Common myeloid progenitor, CD34-positive (primary cell): ENCODE data around the gene SLC4A7.

ENCODE experiments used
- CTCF ChIA-PET: fragments of 350-600 bp; sonication (Branson Sonifier 250); formaldehyde crosslinking; loops from one replicate; lab custom pipeline; 2021; ENCODE audit warnings: antibody characterized with exemption; lab: Charles Lee
- POLR2A ChIA-PET: fragments of 350-600 bp; sonication (Branson Sonifier 250); formaldehyde crosslinking; loops from one replicate; lab custom pipeline; 2021; ENCODE audit warnings: antibody characterized with exemption; lab: Charles Lee
- DNase-seq, 3 donors: peaks; one replicate each; pipeline versions ENCODE4 v3.0.0 to v3.0.0-alpha.2; 2013
- H3K27ac ChIP-seq, 2 experiments: 1 replicate in 1 of 2; 2 replicates in 1 of 2; pipeline ENCODE4 v1.7.0; 2013; ENCODE audit warnings: inconsistent platforms in 2 of 2, low read length in 2 of 2, mild to moderate bottlenecking in 2 of 2, low read depth in 1 of 2, moderate library complexity in 1 of 2; ENCODE audit not compliant: severe bottlenecking in 2 of 2, insufficient read depth in 1 of 2, poor library complexity in 1 of 2
- H3K27me3 ChIP-seq, 5 experiments: replicated peaks in 2 of 5; 1 replicate in 3 of 5; 2 replicates in 2 of 5; pipeline versions ENCODE4 v1.6.1 to v1.7.0; 2013; ENCODE audit warnings: low read length in 4 of 5, mild to moderate bottlenecking in 2 of 5, moderate library complexity in 2 of 5, inconsistent platforms in 1 of 5; ENCODE audit not compliant: insufficient read depth in 5 of 5, control insufficient read depth in 4 of 5
- H3K36me3 ChIP-seq, 4 experiments: 1 replicate in 2 of 4; 2 replicates in 2 of 4; pipeline versions ENCODE4 v1.6.1 to v1.7.0; 2013; ENCODE audit warnings: low read length in 3 of 4, control low read depth in 1 of 4, mild to moderate bottlenecking in 1 of 4; ENCODE audit not compliant: control insufficient read depth in 4 of 4, insufficient read depth in 4 of 4
- H3K4me1 ChIP-seq, 4 experiments: 1 replicate in 3 of 4; 2 replicates in 1 of 4; pipeline versions ENCODE4 v1.6.1 to v1.7.1; 2013; ENCODE audit warnings: low read length in 3 of 4, mild to moderate bottlenecking in 3 of 4, control low read depth in 1 of 4, inconsistent platforms in 1 of 4, moderate library complexity in 1 of 4; ENCODE audit not compliant: control insufficient read depth in 4 of 4, insufficient read depth in 4 of 4; ENCODE audit errors: control extremely low read depth in 1 of 4
- H3K4me3 ChIP-seq, 7 experiments: 1 replicate in 4 of 7; 2 replicates in 3 of 7; pipeline versions ENCODE4 v1.5.1 to v1.7.0; 2013; ENCODE audit warnings: mild to moderate bottlenecking in 7 of 7, low read length in 6 of 7, moderate library complexity in 6 of 7, inconsistent platforms in 2 of 7, low read depth in 2 of 7, control low read depth in 1 of 7; ENCODE audit not compliant: insufficient read depth in 4 of 7, control insufficient read depth in 1 of 7; ENCODE audit errors: extremely low read depth in 1 of 7
- H3K9me3 ChIP-seq, 5 experiments: 1 replicate in 4 of 5; 2 replicates in 1 of 5; pipeline versions ENCODE4 v1.6.1 to v1.7.1; 2013; ENCODE audit warnings: low read length in 4 of 5, mild to moderate bottlenecking in 2 of 5, inconsistent platforms in 1 of 5, low read depth in 1 of 5, moderate library complexity in 1 of 5; ENCODE audit not compliant: control insufficient read depth in 4 of 5, insufficient read depth in 2 of 5; ENCODE audit errors: control extremely low read depth in 1 of 5
- WGBS: methylation state at CpG from one replicate; pipeline ENCODE4 v1.1.5; 2013; ENCODE audit not compliant: insufficient coverage; 5-methylcytosine and 5-hydroxymethylcytosine counted together

The SLC4A7 gene

GRCh38 chr3:27488821-27489220, 4.6 kb upstream of the SLC4A7 start:
- Histone ChIP-seq H3K4me3 (no peak overlapping the region), H3K27me3 (no peaks in the 10 kb centered on the region), H3K9me3 (no peaks in the 10 kb centered on the region), H3K36me3 (no peaks in the 10 kb centered on the region), H3K4me1 (peaks cover 0 to 5% (median 2%) of the 10 kb centered on the region in 4 experiments), H3K27ac (no peak overlapping the region)
- no peak for DNase-seq
- WGBS: no CpG with 5 or more reads among the region's 2 CpGs
- ChIA-PET CTCF (no interaction called here), POLR2A (no interaction called here)

- H3K27ac ChIP-seq: no peak overlapping the region
- WGBS: no CpG with 5 or more reads among the region's 1 CpG
- DNase-seq: no peak
- CTCF ChIA-PET: interaction anchor here (1.2 to 1.9 kb wide), 2 partner anchors 20 to 175 kb away, joined by 4 read pairs; no protein-coding TSS in a partner anchor
- H3K36me3 ChIP-seq: no peaks in the 10 kb centered on the region
- H3K4me3 ChIP-seq: no peak overlapping the region
- H3K4me1 ChIP-seq: peaks cover 6 to 14% (median 10%) of the 10 kb centered on the region in 4 experiments
- H3K27me3 ChIP-seq: no peaks in the 10 kb centered on the region
- H3K9me3 ChIP-seq: no peaks in the 10 kb centered on the region
- POLR2A ChIA-PET: no interaction called here
Measured at GRCh38 chr3:27487383-27487782, 3.2 kb upstream of the SLC4A7 start.

GRCh38 chr3:27486336-27486735, 2.2 kb upstream of the SLC4A7 start:
- 98% methylated on average over 4 of the region's 7 CpGs for WGBS
- H3K4me3 ChIP-seq: no peak overlapping the region
- ChIA-PET CTCF (interaction anchor here (0.7 to 1.9 kb wide), 3 partner anchors 19 to 174 kb away, joined by 3 to 4 read pairs (median 4); no protein-coding TSS in a partner anchor), POLR2A (no interaction called here)
- H3K27ac ChIP-seq: no peak overlapping the region
- H3K27me3 ChIP-seq: no peaks in the 10 kb centered on the region
- no peaks in the 10 kb centered on the region for H3K9me3 ChIP-seq
- no peak for DNase-seq
- no peaks in the 10 kb centered on the region for H3K36me3 ChIP-seq
- H3K4me1 ChIP-seq: peaks cover 6 to 20% (median 10%) of the 10 kb centered on the region in 4 experiments

GRCh38 chr3:27485866-27486265, 1.7 kb upstream of the SLC4A7 start:
- Histone ChIP-seq H3K27me3 (no peaks in the 10 kb centered on the region), H3K4me1 (peaks cover 6 to 25% (median 10%) of the 10 kb centered on the region in 4 experiments), H3K27ac (no peak overlapping the region), H3K36me3 (no peaks in the 10 kb centered on the region), H3K9me3 (no peaks in the 10 kb centered on the region), H3K4me3 (no peak overlapping the region)
- CTCF ChIA-PET: interaction anchor here (1.9 kb wide), 1 partner anchor 174 kb away, joined by 4 read pairs; no protein-coding TSS in a partner anchor
- POLR2A ChIA-PET: no interaction called here
- WGBS: 96% methylated on average over 4 of the region's 5 CpGs
- no peak for DNase-seq

GRCh38 chr3:27483117-27484014, 818 bp downstream of the SLC4A7 start:
- H3K27ac ChIP-seq: peak overlapping the region in 1 of 2 experiments; percentile 34
- POLR2A ChIA-PET: no interaction called here
- CTCF ChIA-PET: interaction anchor here (1.1 to 2.2 kb wide), 2 partner anchors 12 to 15 kb away, joined by 3 to 5 read pairs; no protein-coding TSS in a partner anchor
- no peaks in the 10 kb centered on the region for H3K27me3 ChIP-seq
- H3K9me3 ChIP-seq: no peaks in the 10 kb centered on the region
- H3K36me3 ChIP-seq: no peaks in the 10 kb centered on the region
- H3K4me1 ChIP-seq: peaks cover 16 to 44% (median 25%) of the 10 kb centered on the region in 4 experiments
- WGBS: 0% methylated on average over 49 of the region's 75 CpGs
- peak; percentile 28 to 58 (median 57) for DNase-seq
- peak overlapping the region; percentile 74 to 98 (median 86) for H3K4me3 ChIP-seq

- H3K4me3 ChIP-seq: peak overlapping the region in 1 of 7 experiments; percentile 9
- H3K27ac ChIP-seq: no peak overlapping the region
- ChIA-PET CTCF (interaction anchor here (0.9 to 1.4 kb wide), 2 partner anchors 10 to 13 kb away, joined by 4 read pairs; no protein-coding TSS in a partner anchor), POLR2A (no interaction called here)
- whole genome bisulfite sequencing: no CpG with 5 or more reads among the region's 2 CpGs
- H3K27me3 ChIP-seq: no peaks in the 10 kb centered on the region
- H3K36me3 ChIP-seq: peaks cover 0 to 8% (median 2%) of the 10 kb centered on the region in 4 experiments
- DNase-seq: peak; percentile 20 to 76 (median 65)
- peaks cover 0 to 8% (median 2%) of the 10 kb centered on the region in 5 experiments for H3K9me3 ChIP-seq
- H3K4me1 ChIP-seq: peaks cover 16 to 44% (median 24%) of the 10 kb centered on the region in 4 experiments
Measured at GRCh38 chr3:27479806-27480543, 4.2 kb downstream of the SLC4A7 start.
